ENCODE data around the gene DAAM2.

Gene DAAM2

GRCh38 chr6:39902136-39902535, 110.0 kb downstream of the DAAM2 start:
- no peaks in the 10 kb centered on the region for H3K4me1 ChIP-seq
- no peaks in the 10 kb centered on the region for H3K36me3 ChIP-seq
- no peak overlapping the region for H3K4me3 ChIP-seq
- no peak for TF ChIP-seq Cebpa-rat (IDR thresholded peaks at IDR 0.05)
- H3K27me3 ChIP-seq, result no peaks in the 10 kb centered on the region
- no peaks in the 10 kb centered on the region for H4K20me1 ChIP-seq
- H3K27ac ChIP-seq, result no peak overlapping the region
- H3K9me3 ChIP-seq, result no peaks in the 10 kb centered on the region
- H3K9ac ChIP-seq, result no peak overlapping the region
- no peak overlapping the region for H3K4me2 ChIP-seq

GRCh38 chr6:39902786-39903465, 110.8 kb downstream of the DAAM2 start:
- Histone ChIP-seq H3K27ac (no peak overlapping the region), H4K20me1 (no peaks in the 10 kb centered on the region), H3K9me3 (no peaks in the 10 kb centered on the region), H3K36me3 (no peaks in the 10 kb centered on the region), H3K9ac (no peak overlapping the region), H3K27me3 (no peaks in the 10 kb centered on the region), H3K4me2 (no peak overlapping the region), H3K4me1 (no peaks in the 10 kb centered on the region), H3K4me3 (no peak overlapping the region)
- no peak for TF ChIP-seq Cebpa-rat (IDR thresholded peaks at IDR 0.05)

- H3K4me2 ChIP-seq, result no peak overlapping the region
- no peaks in the 10 kb centered on the region for H3K36me3 ChIP-seq
- H3K9ac ChIP-seq, result no peak overlapping the region
- no peak overlapping the region for H3K27ac ChIP-seq
- no peak overlapping the region for H3K4me3 ChIP-seq
- H4K20me1 ChIP-seq, result no peaks in the 10 kb centered on the region
- H3K4me1 ChIP-seq, result no peaks in the 10 kb centered on the region
- no peaks in the 10 kb centered on the region for H3K9me3 ChIP-seq
- no peak for TF ChIP-seq Cebpa-rat (IDR thresholded peaks at IDR 0.05)
- no peaks in the 10 kb centered on the region for H3K27me3 ChIP-seq
Measured at GRCh38 chr6:39903656-39904055, 111.5 kb downstream of the DAAM2 start.

- H3K4me1 ChIP-seq, result no peaks in the 10 kb centered on the region
- no peaks in the 10 kb centered on the region for H3K9me3 ChIP-seq
- TF ChIP-seq Cebpa-rat (IDR thresholded peaks at IDR 0.05), result no peak
- H3K4me3 ChIP-seq, result no peak overlapping the region
- no peaks in the 10 kb centered on the region for H3K27me3 ChIP-seq
- H3K9ac ChIP-seq, result no peak overlapping the region
- no peaks in the 10 kb centered on the region for H4K20me1 ChIP-seq
- H3K36me3 ChIP-seq, result no peaks in the 10 kb centered on the region
- H3K4me2 ChIP-seq, result no peak overlapping the region
- no peak overlapping the region for H3K27ac ChIP-seq
Measured at GRCh38 chr6:39904946-39905639, 112.9 kb downstream of the DAAM2 start.

GRCh38 chr6:39905640-39905975, 113.4 kb downstream of the DAAM2 start:
- no peak overlapping the region for H3K4me2 ChIP-seq
- H3K36me3 ChIP-seq, result no peaks in the 10 kb centered on the region
- H3K27me3 ChIP-seq, result no peaks in the 10 kb centered on the region
- no peak overlapping the region for H3K4me3 ChIP-seq
- TF ChIP-seq Cebpa-rat (IDR thresholded peaks at IDR 0.05), result no peak
- H3K9me3 ChIP-seq, result no peaks in the 10 kb centered on the region
- H4K20me1 ChIP-seq, result no peaks in the 10 kb centered on the region
- H3K9ac ChIP-seq, result no peak overlapping the region
- H3K4me1 ChIP-seq, result no peaks in the 10 kb centered on the region
- no peak overlapping the region for H3K27ac ChIP-seq

GRCh38 chr6:39906318-39906761, 114.2 kb downstream of the DAAM2 start:
- H3K36me3 ChIP-seq, result no peaks in the 10 kb centered on the region
- no peak overlapping the region for H3K4me3 ChIP-seq
- no peak overlapping the region for H3K9ac ChIP-seq
- H3K27me3 ChIP-seq, result no peaks in the 10 kb centered on the region
- no peak for TF ChIP-seq Cebpa-rat (IDR thresholded peaks at IDR 0.05)
- no peaks in the 10 kb centered on the region for H3K4me1 ChIP-seq
- no peaks in the 10 kb centered on the region for H4K20me1 ChIP-seq
- H3K9me3 ChIP-seq, result no peaks in the 10 kb centered on the region
- no peak overlapping the region for H3K27ac ChIP-seq
- no peak overlapping the region for H3K4me2 ChIP-seq

- no peak overlapping the region for H3K4me3 ChIP-seq
- no peak overlapping the region for H3K4me2 ChIP-seq
- H4K20me1 ChIP-seq, result no peaks in the 10 kb centered on the region
- no peaks in the 10 kb centered on the region for H3K27me3 ChIP-seq
- H3K36me3 ChIP-seq, result no peaks in the 10 kb centered on the region
- H3K27ac ChIP-seq, result no peak overlapping the region
- no peaks in the 10 kb centered on the region for H3K9me3 ChIP-seq
- no peak overlapping the region for H3K9ac ChIP-seq
- no peaks in the 10 kb centered on the region for H3K4me1 ChIP-seq
- no peak for TF ChIP-seq Cebpa-rat (IDR thresholded peaks at IDR 0.05)
Measured at GRCh38 chr6:39907871-39908575, 115.8 kb downstream of the DAAM2 start.

- no peak overlapping the region for H3K27ac ChIP-seq
- H3K4me2 ChIP-seq, result no peak overlapping the region
- no peaks in the 10 kb centered on the region for H3K4me1 ChIP-seq
- H3K9ac ChIP-seq, result no peak overlapping the region
- TF ChIP-seq Cebpa-rat (IDR thresholded peaks at IDR 0.05), result no peak
- H3K9me3 ChIP-seq, result no peaks in the 10 kb centered on the region
- H3K4me3 ChIP-seq, result no peak overlapping the region
- H4K20me1 ChIP-seq, result no peaks in the 10 kb centered on the region
- H3K36me3 ChIP-seq, result no peaks in the 10 kb centered on the region
- no peaks in the 10 kb centered on the region for H3K27me3 ChIP-seq
Measured at GRCh38 chr6:39908838-39909583, 116.8 kb downstream of the DAAM2 start.

- H3K36me3 ChIP-seq, result no peaks in the 10 kb centered on the region
- H3K9me3 ChIP-seq, result no peaks in the 10 kb centered on the region
- H3K27me3 ChIP-seq, result no peaks in the 10 kb centered on the region
- H3K4me1 ChIP-seq, result no peaks in the 10 kb centered on the region
- no peak for TF ChIP-seq Cebpa-rat (IDR thresholded peaks at IDR 0.05)
- no peaks in the 10 kb centered on the region for H4K20me1 ChIP-seq
- H3K4me2 ChIP-seq, result no peak overlapping the region
- H3K4me3 ChIP-seq, result no peak overlapping the region
- H3K27ac ChIP-seq, result no peak overlapping the region
- no peak overlapping the region for H3K9ac ChIP-seq
Measured at GRCh38 chr6:39909701-39910100, 117.5 kb downstream of the DAAM2 start.
